ENCODE data around the gene PTBP1. TPM values are rescaled to one million over a fixed set of nuclear protein-coding genes. Genes with fewer than 3 reads are reported as not detected.

PTBP1 gene
- total RNA-seq, 2 experiments from 2014 or later, result 246 to 252 TPM

- H3K4me1 Mint-ChIP-seq (ENCODE audit: low read depth), result peaks cover 16% of the 10 kb centered on the region
- H3K27ac ChIP-seq (ENCODE audit: low read depth in 1 of 2, low read length in 2 of 2), result no peak overlapping the region
- POLR2A ChIA-PET, result no interaction called here
- no peaks in the 10 kb centered on the region for H3K27me3 ChIP-seq (ENCODE audit: control insufficient read depth in 1 of 2, insufficient read depth in 2 of 2, low read length in 2 of 2)
- no peaks in the 10 kb centered on the region for H3K9me3 Mint-ChIP-seq
- H3K4me3 Mint-ChIP-seq, result peak overlapping the region; percentile 52
- ATAC-seq (ENCODE audit: poor library complexity), result no peak
- H3K27me3 Mint-ChIP-seq, result no peaks in the 10 kb centered on the region
- peaks cover 0 to 11% of the 10 kb centered on the region in 2 experiments for H3K9me3 ChIP-seq (ENCODE audit: control insufficient read depth in 1 of 2, insufficient read depth in 1 of 2, low read length in 2 of 2)
- DNase-seq, result no peak
- peaks cover 86% of the 10 kb centered on the region for H3K36me3 ChIP-seq (ENCODE audit: insufficient read depth, low read length)
- H3K4me1 ChIP-seq (ENCODE audit: insufficient read depth, low read length), result peaks cover 21% of the 10 kb centered on the region
- CTCF ChIA-PET, result no interaction called here
- peaks cover 58% of the 10 kb centered on the region for H3K36me3 Mint-ChIP-seq (ENCODE audit: low read depth)
- TF ChIP-seq CTCF (IDR thresholded peaks at IDR 0.05), result no peak
- intact Hi-C loops (cut with DNase I, micrococcal nuclease), result no loop called here
- H3K27ac Mint-ChIP-seq, result peak overlapping the region; percentile 58
- no peak overlapping the region for H3K4me3 ChIP-seq (ENCODE audit: low read length)
Observed at GRCh38 chr19:807627-808422, 10.6 kb downstream of the PTBP1 start.

GRCh38 chr19:808423-808775 is 11.1 kb downstream of the PTBP1 start:
- Mint-ChIP-seq H3K4me1 (ENCODE audit: low read depth) (peaks cover 11% of the 10 kb centered on the region), H3K27me3 (no peaks in the 10 kb centered on the region), H3K4me3 (no peak overlapping the region), H3K27ac (no peak overlapping the region), H3K36me3 (ENCODE audit: low read depth) (peaks cover 52% of the 10 kb centered on the region), H3K9me3 (no peaks in the 10 kb centered on the region)
- no peaks in the 10 kb centered on the region for H3K27me3 ChIP-seq (ENCODE audit: control insufficient read depth in 1 of 2, insufficient read depth in 2 of 2, low read length in 2 of 2)
- POLR2A ChIA-PET, result no interaction called here
- peaks cover 15% of the 10 kb centered on the region for H3K4me1 ChIP-seq (ENCODE audit: insufficient read depth, low read length)
- peaks cover 0 to 11% of the 10 kb centered on the region in 2 experiments for H3K9me3 ChIP-seq (ENCODE audit: control insufficient read depth in 1 of 2, insufficient read depth in 1 of 2, low read length in 2 of 2)
- intact Hi-C loops (cut with DNase I, micrococcal nuclease), result no loop called here
- DNase-seq, result no peak
- H3K36me3 ChIP-seq (ENCODE audit: insufficient read depth, low read length), result peaks cover 81% of the 10 kb centered on the region
- ATAC-seq (ENCODE audit: poor library complexity), result no peak
- no peak overlapping the region for H3K4me3 ChIP-seq (ENCODE audit: low read length)
- no peak for TF ChIP-seq CTCF (IDR thresholded peaks at IDR 0.05)
- CTCF ChIA-PET, result no interaction called here
- no peak overlapping the region for H3K27ac ChIP-seq (ENCODE audit: low read depth in 1 of 2, low read length in 2 of 2)

GRCh38 chr19:810077-810855 is 13.0 kb downstream of the PTBP1 start:
- Mint-ChIP-seq H3K36me3 (ENCODE audit: low read depth) (peaks cover 52% of the 10 kb centered on the region), H3K9me3 (no peaks in the 10 kb centered on the region), H3K4me1 (ENCODE audit: low read depth) (peaks cover 7% of the 10 kb centered on the region), H3K4me3 (peak overlapping the region; percentile 20), H3K27me3 (no peaks in the 10 kb centered on the region), H3K27ac (no peak overlapping the region)
- POLR2A ChIA-PET, result no interaction called here
- DNase-seq (no peak), ATAC-seq (ENCODE audit: poor library complexity) (no peak)
- Histone ChIP-seq H3K36me3 (ENCODE audit: insufficient read depth, low read length) (peaks cover 62% of the 10 kb centered on the region), H3K9me3 (ENCODE audit: control insufficient read depth in 1 of 2, insufficient read depth in 1 of 2, low read length in 2 of 2) (peaks cover 0 to 11% of the 10 kb centered on the region in 2 experiments), H3K27ac (ENCODE audit: low read depth in 1 of 2, low read length in 2 of 2) (peak overlapping the region in 1 of 2 donors; percentile 7), H3K27me3 (ENCODE audit: control insufficient read depth in 1 of 2, insufficient read depth in 2 of 2, low read length in 2 of 2) (no peaks in the 10 kb centered on the region), H3K4me1 (ENCODE audit: insufficient read depth, low read length) (peaks cover 7% of the 10 kb centered on the region), H3K4me3 (ENCODE audit: low read length) (no peak overlapping the region)
- TF ChIP-seq CTCF (IDR thresholded peaks at IDR 0.05), result no peak
- intact Hi-C loops (cut with DNase I, micrococcal nuclease), result no loop called here
- CTCF ChIA-PET, result no interaction called here

Data from CD4-positive, alpha-beta T cell (primary cell).